Smooth muscle cell (in vitro differentiated cells): Measurements from ENCODE around the gene CLASP1. TPM values are rescaled to one million over a fixed set of nuclear protein-coding genes. Genes with fewer than 3 reads are reported as not detected.

ENCODE experiments used
- DNase-seq: peaks from one replicate; lab custom pipeline; 2025; ENCODE audit not compliant: unreplicated experiment; lab: John Stamatoyannopoulos, UW
- H2AFZ ChIP-seq: fragments of 200-600 bp; sonication (generic); 2 replicates; pipeline ENCODE4 v1.6.0; 2016; ENCODE audit warnings: antibody characterized with exemption, low read depth, mild to moderate bottlenecking
- H3F3A ChIP-seq: fragments of 200-600 bp; sonication (generic); 2 replicates; pipeline ENCODE4 v1.6.0; 2017; ENCODE audit warnings: antibody characterized with exemption, low read depth
- H3K27ac ChIP-seq: fragments of 200-600 bp; sonication (generic); 2 replicates; pipeline ENCODE4 v1.5.1; 2016; ENCODE audit warnings: low read depth, mild to moderate bottlenecking
- H3K27me3 ChIP-seq: fragments of 200-600 bp; sonication (generic); 2 replicates; pipeline ENCODE4 v1.6.1; 2016; ENCODE audit warnings: low read depth, mild to moderate bottlenecking
- H3K36me3 ChIP-seq: fragments of 200-600 bp; sonication (generic); 2 replicates; pipeline ENCODE4 v1.5.1; 2016; ENCODE audit warnings: low read depth
- H3K4me1 ChIP-seq: fragments of 200-600 bp; sonication (generic); 2 replicates; pipeline ENCODE4 v1.5.1; 2016; ENCODE audit warnings: low read depth
- H3K4me2 ChIP-seq: fragments of 200-600 bp; sonication (generic); 2 replicates; pipeline ENCODE4 v1.6.0; 2016; ENCODE audit warnings: mild to moderate bottlenecking
- H3K4me3 ChIP-seq: fragments of 200-600 bp; sonication (generic); 2 replicates; pipeline ENCODE4 v1.5.1; 2016; ENCODE audit warnings: mild to moderate bottlenecking
- H3K79me2 ChIP-seq: fragments of 200-600 bp; sonication (generic); 2 replicates; pipeline ENCODE4 v1.6.0; 2016; ENCODE audit warnings: low read depth, mild to moderate bottlenecking
- H3K9ac ChIP-seq: fragments of 200-600 bp; sonication (generic); 2 replicates; pipeline ENCODE4 v1.6.0; 2016; ENCODE audit warnings: low read depth
- H3K9me3 ChIP-seq: fragments of 200-600 bp; sonication (generic); replicated peaks from 2 replicates; pipeline ENCODE4 v1.5.1; 2016; ENCODE audit warnings: low read depth
- H4K20me1 ChIP-seq: fragments of 200-600 bp; sonication (generic); 2 replicates; pipeline ENCODE4 v1.6.0; 2016; ENCODE audit warnings: low read depth
- WGBS: methylation state at CpG from one replicate; pipeline ENCODE4 v1.1.7; 2016; ENCODE audit warnings: low lambda C conversion rate; 5-methylcytosine and 5-hydroxymethylcytosine counted together
- polyA plus RNA-seq: library from polyadenylated mRNA; unstranded; fragments of >200 nt; fragmentation: Nextera tagmentation; extraction: Ambion mirVana; gene quantifications from 2 replicates; pipeline ENCODE4 v1.2.1, GENCODE V29; 2016
- total RNA-seq: library from RNA; depleted of rRNA; stranded (reverse); fragments of >200 nt; gene quantifications from 2 replicates; pipeline ENCODE4 v1.2.3, GENCODE V29; 2014
- TF ChIP-seq, protein P1 (sequence below): fragments of 200-600 bp; sonication (generic); IDR thresholded peaks from 2 replicates; pipeline ENCODE4 v1.5.1; 2017; ENCODE audit warnings: borderline replicate concordance, mild to moderate bottlenecking, antibody characterized with exemption; ENCODE audit not compliant: insufficient read depth, poor library complexity, severe bottlenecking

Gene CLASP1
- total and polyA plus RNA-seq, 2 experiments from 2014 or later = 15.0 to 33.8 TPM

DNA sequence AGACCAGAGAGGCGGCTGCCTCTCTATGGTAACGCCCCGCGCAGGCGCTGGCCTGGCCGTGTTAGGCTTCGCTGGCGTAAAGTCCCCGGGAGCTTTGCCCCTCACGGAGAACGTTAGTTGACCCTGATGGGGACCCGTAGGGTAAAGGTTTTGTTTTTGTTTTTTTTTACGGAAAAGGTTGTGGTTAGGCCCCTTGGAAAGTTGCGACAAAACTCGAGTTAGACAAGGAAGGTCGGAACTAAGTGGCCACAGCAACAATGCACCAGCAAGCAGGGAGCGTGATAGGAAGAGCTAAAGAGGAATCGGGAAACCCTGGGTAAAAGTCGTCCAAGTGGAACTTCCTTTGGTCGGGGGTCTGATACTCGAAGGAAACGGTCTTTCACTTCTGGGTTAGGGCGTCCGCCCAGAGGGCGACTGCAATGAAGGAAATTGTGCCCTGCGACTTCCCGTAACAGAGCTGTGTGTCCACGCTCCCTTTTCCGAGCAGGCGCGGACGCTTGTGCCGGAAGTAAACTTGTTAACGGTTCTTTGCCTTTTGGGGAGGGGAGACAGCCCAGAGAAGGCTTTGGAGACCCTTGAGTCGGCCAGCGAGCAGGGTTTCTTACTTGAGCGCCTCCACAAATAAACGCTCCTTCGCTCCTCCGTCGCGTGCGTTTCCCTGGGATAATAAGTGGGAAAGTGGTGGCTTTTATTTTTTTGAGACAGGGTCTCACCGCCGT lies 493 bp upstream of the CLASP1 start:
- peaks cover 16% of the 10 kb centered on the region for H4K20me1 ChIP-seq
- peak overlapping the region; percentile 87 for H3K4me2 ChIP-seq
- DNase-seq = peak; percentile 71
- H3K4me3 ChIP-seq = peak overlapping the region; percentile 85
- TF ChIP-seq, protein P1, sequence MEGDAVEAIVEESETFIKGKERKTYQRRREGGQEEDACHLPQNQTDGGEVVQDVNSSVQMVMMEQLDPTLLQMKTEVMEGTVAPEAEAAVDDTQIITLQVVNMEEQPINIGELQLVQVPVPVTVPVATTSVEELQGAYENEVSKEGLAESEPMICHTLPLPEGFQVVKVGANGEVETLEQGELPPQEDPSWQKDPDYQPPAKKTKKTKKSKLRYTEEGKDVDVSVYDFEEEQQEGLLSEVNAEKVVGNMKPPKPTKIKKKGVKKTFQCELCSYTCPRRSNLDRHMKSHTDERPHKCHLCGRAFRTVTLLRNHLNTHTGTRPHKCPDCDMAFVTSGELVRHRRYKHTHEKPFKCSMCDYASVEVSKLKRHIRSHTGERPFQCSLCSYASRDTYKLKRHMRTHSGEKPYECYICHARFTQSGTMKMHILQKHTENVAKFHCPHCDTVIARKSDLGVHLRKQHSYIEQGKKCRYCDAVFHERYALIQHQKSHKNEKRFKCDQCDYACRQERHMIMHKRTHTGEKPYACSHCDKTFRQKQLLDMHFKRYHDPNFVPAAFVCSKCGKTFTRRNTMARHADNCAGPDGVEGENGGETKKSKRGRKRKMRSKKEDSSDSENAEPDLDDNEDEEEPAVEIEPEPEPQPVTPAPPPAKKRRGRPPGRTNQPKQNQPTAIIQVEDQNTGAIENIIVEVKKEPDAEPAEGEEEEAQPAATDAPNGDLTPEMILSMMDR = no peak
- H3K27ac ChIP-seq = peak overlapping the region; percentile 94
- no peaks in the 10 kb centered on the region for H3F3A ChIP-seq
- H3K27me3 ChIP-seq = no peaks in the 10 kb centered on the region
- peak overlapping the region; percentile 93 for H3K9ac ChIP-seq
- H2AFZ ChIP-seq = peak overlapping the region; percentile 93
- peaks cover 51% of the 10 kb centered on the region for H3K79me2 ChIP-seq
- WGBS = under 1% methylated on average over 45 of the region's 45 CpGs
- H3K9me3 ChIP-seq = no peaks in the 10 kb centered on the region
- no peaks in the 10 kb centered on the region for H3K36me3 ChIP-seq
- H3K4me1 ChIP-seq = peaks cover 22% of the 10 kb centered on the region

DNA sequence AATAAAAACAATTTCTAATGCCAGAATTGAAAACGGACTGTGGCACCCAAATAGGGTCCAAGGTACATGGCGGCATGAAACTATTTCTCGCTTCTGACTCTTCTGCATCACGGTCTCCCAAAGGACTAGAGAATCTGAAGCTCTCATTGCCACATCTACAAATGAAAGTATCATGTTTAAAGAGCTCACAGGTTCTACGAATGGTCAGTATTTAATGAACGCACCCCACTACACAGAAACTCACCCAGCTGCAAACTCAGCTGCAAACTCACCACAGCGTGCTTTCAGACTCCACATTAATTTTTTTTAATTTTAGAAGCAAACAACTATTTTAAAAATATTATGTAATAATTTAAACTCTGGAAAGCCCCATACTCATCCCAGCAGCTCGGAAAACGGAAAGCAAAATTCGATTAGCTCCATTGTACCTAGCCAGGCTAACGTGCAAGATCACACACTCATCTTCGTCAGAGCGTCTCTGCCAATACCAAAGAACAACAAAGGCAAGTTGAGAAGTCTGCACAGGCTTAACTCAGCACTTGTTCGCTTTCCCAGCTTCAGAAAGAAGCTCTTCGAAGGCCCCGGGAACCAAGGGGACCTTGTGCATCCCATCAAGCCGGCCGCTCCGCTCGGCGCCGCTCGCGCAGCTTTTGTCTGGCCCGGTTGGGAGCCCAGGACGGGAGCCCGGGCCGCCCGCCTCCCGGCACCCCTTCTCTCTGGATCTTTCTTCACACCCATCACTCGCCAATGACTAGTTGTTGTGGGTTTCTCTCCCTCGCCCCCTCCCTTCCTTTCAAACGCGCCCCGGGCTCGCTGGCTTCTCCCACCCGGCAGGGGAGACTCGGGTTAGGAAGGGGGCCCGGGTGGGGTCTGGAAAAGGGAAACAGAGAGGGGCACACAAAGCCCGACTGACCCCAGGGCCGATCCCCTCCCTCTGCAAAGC lies 785 bp downstream of the CLASP1 start:
- peaks cover 64% of the 10 kb centered on the region for H3K79me2 ChIP-seq
- H3K36me3 ChIP-seq = no peaks in the 10 kb centered on the region
- H2AFZ ChIP-seq = peak overlapping the region; percentile 96
- 3% methylated on average over 36 of the region's 41 CpGs for WGBS
- H3K27me3 ChIP-seq = no peaks in the 10 kb centered on the region
- H3F3A ChIP-seq = no peaks in the 10 kb centered on the region
- H3K4me2 ChIP-seq = peak overlapping the region; percentile 87
- TF ChIP-seq, protein P1 = no peak
- peak overlapping the region; percentile 85 for H3K4me3 ChIP-seq
- no peaks in the 10 kb centered on the region for H3K9me3 ChIP-seq
- peaks cover 22% of the 10 kb centered on the region for H3K4me1 ChIP-seq
- H4K20me1 ChIP-seq = peaks cover 29% of the 10 kb centered on the region
- peak overlapping the region; percentile 93 for H3K9ac ChIP-seq
- DNase-seq = no peak
- H3K27ac ChIP-seq = peak overlapping the region; percentile 94

DNA sequence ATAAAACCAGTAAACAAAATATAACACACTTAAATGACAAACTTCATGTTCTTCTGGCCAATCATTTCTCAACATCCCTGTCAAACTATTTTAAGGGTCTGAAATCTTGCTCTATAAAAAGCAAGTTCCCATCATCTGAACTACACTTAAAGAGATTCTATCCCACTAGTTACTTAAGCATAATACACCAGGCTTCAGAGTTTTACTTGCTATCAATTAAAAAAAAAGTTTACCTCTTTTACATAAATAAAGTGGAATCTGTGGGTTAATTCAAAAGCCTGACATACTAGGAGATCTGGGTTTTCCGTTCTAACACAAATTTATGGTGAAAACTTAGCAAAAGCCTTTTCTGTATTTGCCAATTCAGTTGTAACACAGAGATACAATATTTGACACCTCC lies 1.9 kb downstream of the CLASP1 start:
- TF ChIP-seq, protein P1 = no peak
- H3K4me1 ChIP-seq = peaks cover 22% of the 10 kb centered on the region
- peak overlapping the region; percentile 87 for H3K4me2 ChIP-seq
- H3K79me2 ChIP-seq = peaks cover 74% of the 10 kb centered on the region
- no peak overlapping the region for H2AFZ ChIP-seq
- H3K27me3 ChIP-seq = no peaks in the 10 kb centered on the region
- peak overlapping the region; percentile 94 for H3K27ac ChIP-seq
- WGBS = 92% methylated on average over 1 of the region's 1 CpG
- DNase-seq = no peak
- peaks cover 40% of the 10 kb centered on the region for H4K20me1 ChIP-seq
- H3K9me3 ChIP-seq = no peaks in the 10 kb centered on the region
- peak overlapping the region; percentile 93 for H3K9ac ChIP-seq
- H3F3A ChIP-seq = no peaks in the 10 kb centered on the region
- no peaks in the 10 kb centered on the region for H3K36me3 ChIP-seq
- H3K4me3 ChIP-seq = peak overlapping the region; percentile 85
